PFSK-1 (cell line): ENCODE results near the gene MAP1LC3A.

Source experiments
- FOXP2 ChIP-seq: optimal IDR thresholded peaks from 2 replicates; pipeline ENCODE3; 2011; ENCODE audit warnings: borderline replicate concordance, control low read depth, inconsistent platforms; ENCODE audit not compliant: insufficient read depth; ENCODE audit errors: extremely low read length, extremely low read depth
- POLR2AphosphoS5 ChIP-seq: IDR thresholded peaks from 2 replicates; pipeline ENCODE4 v1.6.1; 2012; ENCODE audit warnings: low read depth, mild to moderate bottlenecking, control low read depth, low read length, moderate library complexity
- REST ChIP-seq, 2 experiments: IDR thresholded peaks; 2 replicates each; pipeline versions ENCODE4 v1.6.1 to v1.8.0; 2011 to 2012; ENCODE audit warnings: low read depth in 2 of 2, low read length in 2 of 2, control low read depth in 1 of 2, inconsistent platforms in 1 of 2, mild to moderate bottlenecking in 1 of 2, moderate library complexity in 1 of 2; ENCODE audit not compliant: insufficient read depth in 1 of 2
- SIN3A ChIP-seq: IDR thresholded peaks from 2 replicates; pipeline ENCODE4 v1.6.1; 2012; ENCODE audit warnings: mild to moderate bottlenecking, low read length, moderate library complexity, borderline replicate concordance; ENCODE audit not compliant: insufficient read depth
- TAF1 ChIP-seq: IDR thresholded peaks from 2 replicates; pipeline ENCODE4 v1.6.1; 2012; ENCODE audit warnings: low read length, control low read depth, borderline replicate concordance; ENCODE audit not compliant: insufficient read depth

MAP1LC3A gene

GRCh38 chr20:34586488-34587163 is 28.1 kb downstream of the MAP1LC3A start:
- no peak for TF ChIP-seq REST (IDR thresholded peaks at IDR 0.05; ENCODE audit: insufficient read depth in 1 of 2, low read depth in 2 of 2, low read length in 2 of 2)
- TF ChIP-seq POLR2AphosphoS5 = no peak
- no peak for TF ChIP-seq SIN3A
- TF ChIP-seq FOXP2 = no peak
- no peak for TF ChIP-seq TAF1

DNA sequence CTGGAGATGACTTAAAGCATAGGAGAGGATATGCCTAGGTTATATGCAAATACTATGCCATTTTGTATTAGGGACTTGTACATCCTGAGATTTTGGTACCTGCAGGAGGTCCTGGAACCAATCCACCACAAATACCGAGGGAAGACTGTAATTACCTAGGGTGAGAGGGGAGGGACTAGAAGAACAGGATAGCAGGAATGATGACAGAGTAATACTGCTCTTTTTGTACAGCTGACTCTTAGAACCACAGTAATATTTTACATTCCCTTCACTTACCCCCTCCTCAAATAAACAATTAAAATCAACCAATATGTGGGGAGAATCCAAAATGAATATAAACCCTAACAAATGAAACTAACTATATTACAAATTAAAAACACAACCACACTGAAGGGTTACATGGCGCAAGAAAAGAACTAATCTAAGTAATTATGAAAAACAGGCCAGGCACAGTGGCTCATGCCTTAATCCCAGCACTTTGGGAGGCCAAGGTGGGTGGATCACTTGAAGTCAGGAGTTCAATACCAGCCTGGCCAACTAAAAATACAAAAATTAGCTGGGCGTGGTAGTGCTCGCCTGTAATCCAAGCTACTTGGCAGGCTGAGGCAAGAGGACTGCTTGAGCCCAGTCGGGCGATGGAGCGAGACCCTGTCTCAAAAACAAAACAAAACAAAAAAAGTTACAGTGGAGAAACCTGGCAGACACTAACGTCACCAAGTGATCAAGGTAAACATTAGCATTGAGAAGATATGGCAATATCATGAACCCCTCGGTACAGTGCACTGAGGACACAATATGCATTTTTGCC is 37.1 kb downstream of the MAP1LC3A start:
- TF ChIP-seq POLR2AphosphoS5 = no peak
- TF ChIP-seq TAF1 = no peak
- TF ChIP-seq REST (IDR thresholded peaks at IDR 0.05; ENCODE audit: insufficient read depth in 1 of 2, low read depth in 2 of 2, low read length in 2 of 2) = no peak
- TF ChIP-seq SIN3A = no peak
- TF ChIP-seq FOXP2 = no peak

- TF ChIP-seq TAF1 (no peak), POLR2AphosphoS5 (no peak), SIN3A (no peak), REST (IDR thresholded peaks at IDR 0.05; ENCODE audit: insufficient read depth in 1 of 2, low read depth in 2 of 2, low read length in 2 of 2) (no peak), FOXP2 (no peak)
Observed at GRCh38 chr20:34600892-34601653, 42.6 kb downstream of the MAP1LC3A start.

DNA sequence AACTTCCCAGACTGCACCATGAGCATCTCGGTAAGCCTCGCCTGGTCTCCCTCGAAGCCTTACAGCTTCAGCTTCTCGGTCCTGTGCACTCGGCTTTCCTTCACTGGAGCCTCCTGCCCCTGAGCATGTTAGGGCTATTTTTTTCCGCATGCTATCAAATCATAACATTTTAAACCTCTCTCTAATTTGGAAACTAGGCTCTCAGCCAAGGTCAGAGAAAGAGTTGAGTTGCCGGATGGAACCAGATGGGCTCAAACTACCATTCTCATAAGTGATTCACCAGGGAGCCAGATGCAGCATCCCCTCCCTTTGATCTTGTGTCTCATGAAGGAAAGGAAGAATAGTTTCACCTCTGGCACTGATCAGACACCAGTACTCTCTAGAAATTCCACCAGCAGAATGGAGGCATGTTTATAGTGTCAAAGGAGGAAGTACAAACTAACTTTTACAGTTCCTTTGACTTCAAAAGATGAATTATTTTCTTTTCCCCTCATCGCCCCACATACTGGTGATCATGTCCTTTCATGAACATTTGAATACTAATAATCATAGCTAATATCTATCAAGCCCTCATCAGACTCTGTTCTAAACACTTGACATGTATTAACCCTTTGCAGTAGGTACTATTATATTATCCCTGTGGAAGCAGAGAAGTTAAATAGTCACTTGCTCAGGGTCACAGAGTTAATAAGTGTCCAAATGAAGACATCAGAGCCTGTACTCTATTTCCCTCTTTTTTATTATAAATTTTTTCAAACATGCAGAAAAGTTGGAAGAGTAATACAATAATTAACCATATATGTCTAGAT is 46.7 kb downstream of the MAP1LC3A start:
- no peak for TF ChIP-seq SIN3A
- no peak for TF ChIP-seq FOXP2
- no peak for TF ChIP-seq TAF1
